ENCODE measurements around the gene PLXNA4. TPM values are rescaled to one million over a fixed set of nuclear protein-coding genes. Genes with fewer than 3 reads are reported as not detected.

The PLXNA4 gene
- total and polyA plus RNA-seq, 2 donors from 2014 or later = 0.17 to 3.5 TPM

- peaks cover 0 to 4% (median 0%) of the 10 kb centered on the region in 3 donors for H3K4me1 ChIP-seq (ENCODE audit: control insufficient read depth in 2 of 3, insufficient read depth in 2 of 3, low read depth in 1 of 3, low read length in 3 of 3)
- no peak for DNase-seq
- no peak overlapping the region for H3K27ac ChIP-seq (ENCODE audit: low read depth in 2 of 2, low read length in 2 of 2)
- no peak for FAIRE-seq
- no peaks in the 10 kb centered on the region for H3K36me3 ChIP-seq (ENCODE audit: control insufficient read depth in 2 of 3, insufficient read depth in 3 of 3, low read length in 3 of 3)
- H3K9me3 ChIP-seq (ENCODE audit: control insufficient read depth in 2 of 3, insufficient read depth in 1 of 3, low read length in 3 of 3) = no peaks in the 10 kb centered on the region
- H3K9ac ChIP-seq (ENCODE audit: low read length in 3 of 3) = no peak overlapping the region
- H3K27me3 ChIP-seq (ENCODE audit: control insufficient read depth, insufficient read depth, low read length) = no peaks in the 10 kb centered on the region
- intact Hi-C loops (cut with DNase I) = no loop called here
- no peak for TF ChIP-seq CTCF (IDR thresholded peaks at IDR 0.05; ENCODE audit: borderline replicate concordance, extremely low read depth, insufficient read depth)
- no peak overlapping the region for H3K4me3 ChIP-seq (ENCODE audit: low read length in 3 of 3)
Measured at GRCh38 chr7:132514430-132514829, 61.8 kb downstream of the PLXNA4 start.

GRCh38 chr7:132511921-132512320 lies 64.3 kb downstream of the PLXNA4 start:
- intact Hi-C loops (cut with DNase I) = no loop called here
- no peaks in the 10 kb centered on the region for H3K9me3 ChIP-seq (ENCODE audit: control insufficient read depth in 2 of 3, insufficient read depth in 1 of 3, low read length in 3 of 3)
- H3K9ac ChIP-seq (ENCODE audit: low read length in 3 of 3) = no peak overlapping the region
- no peak for FAIRE-seq
- H3K27me3 ChIP-seq (ENCODE audit: control insufficient read depth, insufficient read depth, low read length) = no peaks in the 10 kb centered on the region
- no peak for DNase-seq
- H3K27ac ChIP-seq (ENCODE audit: low read depth in 2 of 2, low read length in 2 of 2) = no peak overlapping the region
- H3K4me3 ChIP-seq (ENCODE audit: low read length in 3 of 3) = no peak overlapping the region
- no peak for TF ChIP-seq CTCF (IDR thresholded peaks at IDR 0.05; ENCODE audit: borderline replicate concordance, extremely low read depth, insufficient read depth)
- peaks cover 0 to 6% (median 0%) of the 10 kb centered on the region in 3 donors for H3K4me1 ChIP-seq (ENCODE audit: control insufficient read depth in 2 of 3, insufficient read depth in 2 of 3, low read depth in 1 of 3, low read length in 3 of 3)
- H3K36me3 ChIP-seq (ENCODE audit: control insufficient read depth in 2 of 3, insufficient read depth in 3 of 3, low read length in 3 of 3) = no peaks in the 10 kb centered on the region

- FAIRE-seq = no peak
- intact Hi-C loops (cut with DNase I) = no loop called here
Measured at GRCh38 chr7:132511387-132511786, 64.9 kb downstream of the PLXNA4 start.

More at GRCh38 chr7:132511387-132511786, 64.9 kb downstream of the PLXNA4 start:
- DNase-seq = no peak
- H3K27ac ChIP-seq (ENCODE audit: low read depth in 2 of 2, low read length in 2 of 2) = no peak overlapping the region
- no peak overlapping the region for H3K9ac ChIP-seq (ENCODE audit: low read length in 3 of 3)
- no peak overlapping the region for H3K4me3 ChIP-seq (ENCODE audit: low read length in 3 of 3)
- TF ChIP-seq CTCF (IDR thresholded peaks at IDR 0.05; ENCODE audit: borderline replicate concordance, extremely low read depth, insufficient read depth) = no peak
- H3K36me3 ChIP-seq (ENCODE audit: control insufficient read depth in 2 of 3, insufficient read depth in 3 of 3, low read length in 3 of 3) = no peaks in the 10 kb centered on the region
- H3K9me3 ChIP-seq (ENCODE audit: control insufficient read depth in 2 of 3, insufficient read depth in 1 of 3, low read length in 3 of 3) = no peaks in the 10 kb centered on the region
- H3K4me1 ChIP-seq (ENCODE audit: control insufficient read depth in 2 of 3, insufficient read depth in 2 of 3, low read depth in 1 of 3, low read length in 3 of 3) = peaks cover 0 to 6% (median 0%) of the 10 kb centered on the region in 3 donors
- no peaks in the 10 kb centered on the region for H3K27me3 ChIP-seq (ENCODE audit: control insufficient read depth, insufficient read depth, low read length)
